GM21447 (cell line): ENCODE measurements around the gene CBX4.
A peak's percentile ranks its signal among the peaks of the same experiment; 100 is the strongest.

Source experiments
- ATAC-seq: cut with Tn5 transposase; IDR thresholded peaks from one replicate; pipeline ENCODE4 v1.9.1; 2021; ENCODE audit not compliant: unreplicated experiment

Gene CBX4

GRCh38 chr17:79839356-79840268 is at the start of gene CBX4:
CBX4 (minus strand) TSS chr17:79839440; CDS start chr17:79839251, 189 bp downstream.
- peak; percentile 44 for ATAC-seq

DNA sequence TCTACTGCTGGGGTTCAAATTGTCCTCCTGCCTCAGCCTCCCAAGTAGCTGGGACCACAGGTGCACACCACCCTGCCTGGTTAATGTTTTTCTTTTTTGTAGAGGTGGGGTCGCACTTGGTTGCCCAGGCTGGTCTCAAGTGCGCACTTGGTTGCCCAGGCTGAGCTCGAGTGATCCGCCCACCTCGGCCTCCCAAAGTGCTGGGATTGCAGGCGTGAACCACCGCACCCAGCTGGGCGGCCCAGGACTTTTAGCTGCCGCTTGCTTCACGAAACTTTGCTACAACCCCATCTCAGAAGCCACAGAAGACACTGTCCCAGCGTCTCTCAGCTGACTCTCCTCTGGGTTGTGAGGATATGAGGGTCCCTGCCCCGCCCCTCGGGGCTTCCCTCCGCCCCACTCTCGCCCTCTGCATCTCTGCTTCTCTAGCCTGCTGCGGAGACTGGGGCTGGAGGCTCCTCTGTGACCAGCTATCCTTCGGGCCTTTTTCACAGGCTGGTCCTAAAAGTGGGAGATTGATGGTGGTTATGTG is 48.8 kb upstream of the CBX4 start:
- ATAC-seq: no peak

DNA sequence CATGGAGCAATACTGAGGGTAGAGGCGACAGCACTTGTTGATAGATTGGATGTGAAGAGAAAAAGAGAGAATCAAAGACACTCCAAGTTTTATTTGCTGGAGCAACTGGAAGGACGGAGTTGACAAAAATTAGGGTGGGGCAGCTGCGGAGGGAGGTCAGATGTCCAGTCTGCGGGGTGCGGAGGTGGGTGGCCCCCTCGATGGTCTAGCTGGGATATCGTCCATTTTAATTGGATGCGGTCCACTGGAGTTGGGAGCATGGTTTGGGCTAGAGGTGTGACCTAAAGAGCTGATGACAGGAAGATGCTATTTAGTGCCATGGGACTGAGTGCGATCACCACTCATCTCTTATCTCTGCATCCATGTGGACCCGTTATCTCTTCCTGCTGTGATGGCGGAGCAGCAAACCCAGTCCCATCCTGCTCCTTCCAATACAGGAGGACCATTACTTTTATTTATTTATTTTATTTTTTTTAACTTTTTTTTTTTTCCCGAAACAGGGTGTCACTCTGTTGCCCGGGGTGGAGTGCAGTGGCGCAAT is 48.3 kb upstream of the CBX4 start:
- no peak for ATAC-seq

GRCh38 chr17:79883202-79883601 is 44.0 kb upstream of the CBX4 start:
- no peak for ATAC-seq

DNA sequence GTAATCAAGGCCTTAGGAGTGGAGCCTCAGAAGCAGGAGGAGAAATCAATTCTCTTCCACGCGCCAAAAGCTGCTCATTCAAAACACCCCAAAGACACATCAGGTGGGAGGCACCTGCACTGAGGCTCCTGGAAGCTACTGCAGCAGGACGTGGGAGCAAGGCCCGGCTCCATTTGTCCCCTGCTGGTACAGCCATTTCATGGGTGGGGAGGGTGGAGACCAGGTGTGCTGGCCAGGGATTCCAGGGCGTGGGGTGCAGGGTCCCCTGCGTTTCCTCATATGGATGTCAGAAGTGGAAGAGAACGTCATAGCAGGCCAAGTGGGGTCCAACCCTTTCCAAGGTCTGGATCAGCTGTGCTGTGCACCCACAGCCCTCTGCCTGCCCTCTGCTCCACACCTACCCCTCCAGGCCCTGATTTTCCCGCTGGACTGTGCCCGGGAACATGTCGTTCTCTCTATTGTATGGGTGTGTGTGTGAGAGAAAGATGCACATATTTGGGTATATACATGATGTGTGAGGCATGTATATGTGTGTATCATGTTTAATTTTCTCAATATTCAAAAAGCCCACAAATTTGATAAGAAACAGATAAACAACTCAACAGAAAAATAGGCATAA is 39.2 kb upstream of the CBX4 start:
- no peak for ATAC-seq

- no peak for ATAC-seq
Observed at GRCh38 chr17:79877041-79877440, 37.8 kb upstream of the CBX4 start.

GRCh38 chr17:79875511-79875910 is 36.3 kb upstream of the CBX4 start:
- ATAC-seq: no peak

DNA sequence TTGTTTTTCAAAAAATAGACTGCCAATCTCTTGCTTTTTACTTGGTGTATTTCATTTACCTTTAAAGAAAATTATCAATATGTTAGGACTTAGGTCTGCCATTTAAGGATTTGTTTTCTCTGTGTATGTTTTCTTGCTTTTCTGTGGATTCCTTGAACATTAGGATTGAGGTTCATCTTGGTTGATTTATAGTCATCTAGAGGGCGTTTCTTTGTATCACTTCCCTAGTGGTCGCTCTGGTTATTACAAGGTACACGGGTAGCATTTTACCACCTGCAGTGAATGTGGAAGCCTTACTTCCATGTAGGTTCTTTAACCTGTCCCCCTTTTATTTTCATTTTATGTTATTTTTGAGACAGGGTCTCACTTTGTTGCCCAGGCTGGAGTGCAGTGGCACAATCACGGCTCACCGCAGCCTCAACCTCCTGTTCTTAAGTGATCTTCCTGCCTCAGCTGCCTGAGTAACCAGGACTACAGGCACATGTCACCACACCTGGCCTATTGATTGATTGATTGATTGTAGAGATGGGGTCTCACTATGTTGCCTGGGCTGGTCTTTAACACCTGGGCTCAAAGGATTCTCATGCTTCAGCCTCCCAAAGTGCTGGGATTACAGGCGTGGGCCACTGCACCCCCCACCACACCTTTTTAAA is 35.2 kb upstream of the CBX4 start:
- ATAC-seq: no peak

DNA sequence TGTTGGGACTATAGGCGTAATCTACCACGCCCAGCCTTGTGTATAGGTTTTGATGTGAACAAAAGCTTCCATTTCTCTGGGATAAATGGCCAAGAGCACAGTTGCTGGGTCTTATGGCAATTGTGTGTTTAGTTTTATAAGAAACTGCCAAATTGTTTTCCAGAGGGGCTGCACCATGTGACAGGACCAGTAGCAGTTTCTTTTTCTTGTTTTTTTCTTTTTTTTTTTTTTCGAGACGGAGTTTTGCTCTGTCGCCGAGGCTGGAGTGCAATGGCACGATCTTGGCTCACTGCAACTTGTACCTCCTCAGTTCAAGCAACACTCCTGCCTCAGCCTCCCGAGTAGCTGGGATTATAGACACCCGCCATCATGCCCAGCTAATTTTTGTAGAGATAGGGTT is 34.3 kb upstream of the CBX4 start:
- ATAC-seq: no peak

- no peak for ATAC-seq
Observed at GRCh38 chr17:79872762-79873161, 33.5 kb upstream of the CBX4 start.

GRCh38 chr17:79871131-79871530 is 31.9 kb upstream of the CBX4 start:
- ATAC-seq: no peak

DNA sequence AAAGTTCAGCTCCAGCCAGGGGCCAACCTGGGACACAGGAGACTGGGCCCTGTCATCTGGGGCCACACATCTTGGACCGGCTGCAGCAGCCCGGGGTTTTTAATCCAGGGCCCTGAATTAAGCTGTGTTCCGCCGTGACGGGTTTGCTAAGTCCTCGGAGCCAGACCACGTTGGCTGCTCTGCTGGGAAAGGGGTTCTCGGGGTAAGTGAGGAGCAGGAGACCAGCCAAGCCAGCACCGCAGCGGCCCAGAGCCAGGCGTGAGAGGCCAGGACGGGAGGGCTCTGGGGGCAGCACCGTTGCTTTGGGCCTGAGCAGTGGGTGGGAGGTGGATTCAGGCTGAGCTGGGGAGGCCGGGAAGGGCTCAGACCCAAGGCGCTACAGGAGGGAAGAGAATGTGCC is 31.3 kb upstream of the CBX4 start:
- no peak for ATAC-seq

- no peak for ATAC-seq
Observed at GRCh38 chr17:79866791-79867518, 27.7 kb upstream of the CBX4 start.

GRCh38 chr17:79865351-79866210 is 26.3 kb upstream of the CBX4 start:
- ATAC-seq: no peak

DNA sequence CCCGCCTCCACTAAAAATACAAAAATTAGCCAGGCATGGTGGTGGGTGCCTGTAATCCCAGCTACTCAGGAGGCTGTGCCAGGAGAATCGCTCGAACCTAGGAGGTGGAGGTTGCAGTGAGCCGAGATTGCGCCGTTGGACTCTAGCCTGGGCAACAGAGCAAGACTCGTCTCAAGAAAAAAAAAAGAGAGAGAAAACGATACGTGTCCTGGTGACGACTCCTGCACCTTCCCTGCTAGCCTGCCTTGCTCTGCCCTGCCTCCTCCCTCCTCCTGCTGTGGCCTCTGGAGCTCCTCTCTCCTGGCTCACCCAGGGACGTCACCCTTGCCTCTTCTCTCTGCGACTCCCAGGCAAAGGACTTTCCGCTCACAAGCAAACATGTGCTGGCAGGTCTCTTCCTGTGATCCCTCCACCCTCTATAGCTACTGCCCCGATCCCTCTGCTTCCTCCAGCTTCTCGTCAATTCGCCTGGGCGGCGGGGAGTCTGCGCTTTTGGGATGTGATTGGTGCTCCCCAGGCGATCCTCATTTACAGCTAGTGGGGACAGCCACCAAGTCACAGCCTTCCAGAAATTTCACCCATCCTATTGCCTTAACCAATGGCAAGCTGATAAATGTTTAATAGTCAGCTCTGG is 25.5 kb upstream of the CBX4 start:
- no peak for ATAC-seq

GRCh38 chr17:79864147-79864546 is 24.9 kb upstream of the CBX4 start:
- ATAC-seq: no peak

GRCh38 chr17:79862771-79863440 is 23.7 kb upstream of the CBX4 start:
- ATAC-seq: no peak

- ATAC-seq: no peak
Observed at GRCh38 chr17:79862238-79862637, 23.0 kb upstream of the CBX4 start.
